H1 (cell line): ENCODE measurements around the gene PTCHD1. TPM values are rescaled to one million over a fixed set of nuclear protein-coding genes. Genes with fewer than 3 reads are reported as not detected.

Experiments
- CTCF ChIA-PET: fragments of 300-600 bp; sonication (Branson Sonifier 250); formaldehyde crosslinking; loops from one replicate; lab custom pipeline; 2021; ENCODE audit not compliant: partially characterized antibody; lab: Charles Lee
- POLR2A ChIA-PET: fragments of 300-600 bp; sonication (Branson Sonifier 250); formaldehyde crosslinking; loops from one replicate; lab custom pipeline; 2021; ENCODE audit warnings: inconsistent platforms; ENCODE audit not compliant: partially characterized antibody; lab: Charles Lee
- DNase-seq, 2 experiments: peaks; one replicate each; pipeline versions ENCODE4 v3.0.0 to v3.0.0-alpha.2; 2010 to 2022; ENCODE audit warnings: low spot score in 2 of 2, low read depth in 1 of 2, mixed read lengths in 1 of 2
- FAIRE-seq: peaks from 2 replicates; lab custom pipeline; 2011; peaks lifted over from hg19 to GRCh38; lab: Jason Lieb, UNC
- H2AFZ ChIP-seq: 2 replicates; pipeline ENCODE4 v1.8.1; 2012; ENCODE audit warnings: low read length, inconsistent platforms
- H2AK5ac ChIP-seq: 2 replicates; pipeline ENCODE4 v1.6.1; 2013; ENCODE audit warnings: low read depth, low read length
- H2BK120ac ChIP-seq: replicated peaks from 2 replicates; pipeline ENCODE3; 2013; ENCODE audit warnings: low read depth, low read length, inconsistent platforms
- H2BK12ac ChIP-seq: 2 replicates; pipeline ENCODE4 v1.6.1; 2013; ENCODE audit warnings: low read depth, low read length
- H2BK15ac ChIP-seq: 2 replicates; pipeline ENCODE4 v1.6.1; 2013; ENCODE audit warnings: low read length
- H2BK20ac ChIP-seq: 2 replicates; pipeline ENCODE4 v1.6.1; 2013; ENCODE audit warnings: low read length
- H2BK5ac ChIP-seq: 2 replicates; pipeline ENCODE4 v1.6.1; 2013; ENCODE audit warnings: low read depth, low read length
- H3K14ac ChIP-seq: 2 replicates; pipeline ENCODE4 v1.6.1; 2013; ENCODE audit warnings: inconsistent platforms; ENCODE audit not compliant: insufficient read length
- H3K18ac ChIP-seq: 2 replicates; pipeline ENCODE4 v1.6.1; 2013; ENCODE audit warnings: low read length; ENCODE audit errors: extremely low read depth
- H3K23ac ChIP-seq: 2 replicates; pipeline ENCODE4 v1.6.1; 2013; ENCODE audit warnings: inconsistent platforms; ENCODE audit not compliant: insufficient read length
- H3K23me2 ChIP-seq: 2 replicates; pipeline ENCODE4 v1.6.1; 2013; ENCODE audit warnings: low read depth, low read length
- H3K27ac ChIP-seq: 2 replicates; pipeline ENCODE4 v1.6.1; 2011; ENCODE audit warnings: low read depth, low read length, inconsistent platforms
- H3K27me3 ChIP-seq, 4 experiments: replicated peaks in 1 of 4; 1 replicate in 1 of 4; 2 replicates in 3 of 4; pipeline versions ENCODE4 v1.6.1 to v1.8.1; 2011 to 2013; ENCODE audit warnings: low read length in 3 of 4, mild to moderate bottlenecking in 3 of 4, inconsistent platforms in 2 of 4, mixed read lengths in 2 of 4, moderate library complexity in 1 of 4; ENCODE audit not compliant: control insufficient read depth in 3 of 4, insufficient read depth in 3 of 4; ENCODE audit errors: extremely low read depth in 1 of 4
- H3K36me3 ChIP-seq, 4 experiments: 2 replicates each; pipeline versions ENCODE4 v1.6.1 to v1.8.1; 2011 to 2013; ENCODE audit warnings: mild to moderate bottlenecking in 4 of 4, low read length in 3 of 4, moderate library complexity in 2 of 4, control low read depth in 1 of 4, inconsistent platforms in 1 of 4; ENCODE audit not compliant: insufficient read depth in 4 of 4, control insufficient read depth in 2 of 4
- H3K4ac ChIP-seq: replicated peaks from 2 replicates; pipeline ENCODE3; 2013; ENCODE audit warnings: low read length, low read depth, mixed read lengths, inconsistent platforms; ENCODE audit not compliant: insufficient read length
- H3K4me1 ChIP-seq, 4 experiments: replicated peaks in 1 of 4; 1 replicate in 1 of 4; 2 replicates in 3 of 4; pipeline versions ENCODE4 v1.6.1 to v1.8.1; 2011 to 2013; ENCODE audit warnings: low read length in 3 of 4, inconsistent platforms in 2 of 4, mixed read lengths in 1 of 4; ENCODE audit not compliant: insufficient read depth in 4 of 4, control insufficient read depth in 3 of 4
- H3K4me2 ChIP-seq, 2 experiments: 2 replicates each; pipeline versions ENCODE4 v1.6.1 to v1.8.1; 2011 to 2013; ENCODE audit warnings: low read depth in 2 of 2, low read length in 2 of 2, control low read depth in 1 of 2, inconsistent platforms in 1 of 2, mild to moderate bottlenecking in 1 of 2; ENCODE audit not compliant: insufficient read depth in 1 of 2
- H3K4me3 ChIP-seq, 4 experiments: fragments of 200-600, 300-600 bp in 1 of 4; sonication (generic), shearing (Covaris generic), sonication (Bioruptor Twin) in 1 of 4; 2 replicates each; pipeline versions ENCODE4 v1.5.1 to v1.8.1; 2011 to 2016; ENCODE audit warnings: low read length in 4 of 4, low read depth in 3 of 4, control low read depth in 2 of 4, inconsistent platforms in 2 of 4, mild to moderate bottlenecking in 2 of 4, mixed read lengths in 1 of 4, moderate library complexity in 1 of 4; ENCODE audit not compliant: insufficient read depth in 2 of 4; ENCODE audit errors: extremely low read depth in 1 of 4
- H3K56ac ChIP-seq: replicated peaks from 2 replicates; pipeline ENCODE3; 2013; ENCODE audit warnings: low read depth, mild to moderate bottlenecking, mixed read lengths, low read length, inconsistent platforms; ENCODE audit not compliant: insufficient read length
- H3K79me1 ChIP-seq: 2 replicates; pipeline ENCODE4 v1.6.1; 2013; ENCODE audit warnings: low read depth, low read length, control low read depth
- H3K79me2 ChIP-seq, 2 experiments: 2 replicates each; pipeline versions ENCODE4 v1.6.1 to v1.8.1; 2012 to 2013; ENCODE audit warnings: low read length in 2 of 2, mild to moderate bottlenecking in 2 of 2, inconsistent platforms in 1 of 2; ENCODE audit not compliant: insufficient read depth in 2 of 2, control insufficient read depth in 1 of 2
- H3K9ac ChIP-seq, 4 experiments: replicated peaks in 1 of 4; 1 replicate in 1 of 4; 2 replicates in 3 of 4; pipeline versions ENCODE4 v1.6.1 to v1.8.1; 2011 to 2013; ENCODE audit warnings: low read depth in 3 of 4, low read length in 3 of 4, control low read depth in 2 of 4, mild to moderate bottlenecking in 2 of 4, moderate library complexity in 2 of 4, inconsistent platforms in 1 of 4; ENCODE audit errors: extremely low read depth in 1 of 4
- H3K9me3 ChIP-seq, 2 experiments: 2 replicates each; pipeline versions ENCODE4 v1.6.1 to v1.8.1; 2012 to 2013; ENCODE audit warnings: mild to moderate bottlenecking in 2 of 2, moderate library complexity in 2 of 2, control low read depth in 1 of 2, inconsistent platforms in 1 of 2, low read depth in 1 of 2, low read length in 1 of 2, mixed read lengths in 1 of 2; ENCODE audit not compliant: insufficient read depth in 2 of 2
- H4K20me1 ChIP-seq, 2 experiments: replicated peaks in 1 of 2; 2 replicates each; pipeline versions ENCODE3 to v1.8.1; 2011 to 2013; ENCODE audit warnings: inconsistent platforms in 2 of 2, low read length in 2 of 2, mild to moderate bottlenecking in 1 of 2; ENCODE audit not compliant: insufficient read depth in 2 of 2, control insufficient read depth in 1 of 2
- H4K5ac ChIP-seq: 2 replicates; pipeline ENCODE4 v1.6.1; 2013; ENCODE audit warnings: low read length, low read depth, mixed read lengths, inconsistent platforms; ENCODE audit not compliant: insufficient read length
- H4K8ac ChIP-seq: 2 replicates; pipeline ENCODE4 v1.8.0; 2013; ENCODE audit warnings: mild to moderate bottlenecking, moderate library complexity, low read length, inconsistent platforms; ENCODE audit not compliant: insufficient read depth; ENCODE audit errors: extremely low read depth
- H4K91ac ChIP-seq: replicated peaks from 2 replicates; pipeline ENCODE3; 2013; ENCODE audit warnings: low read length, mixed read lengths, inconsistent platforms; ENCODE audit not compliant: insufficient read length
- BCL11A ChIP-seq, 2 experiments: IDR thresholded peaks; one replicate each; pipeline ENCODE4 v1.6.1; 2011; ENCODE audit warnings: low read depth in 2 of 2, low read length in 2 of 2, mild to moderate bottlenecking in 2 of 2
- CHD1 ChIP-seq: IDR thresholded peaks from 2 replicates; pipeline ENCODE4 v1.6.1; 2012; ENCODE audit warnings: low read depth, low read length, improper control_type of control experiment
- SP4 ChIP-seq: IDR thresholded peaks from 2 replicates; pipeline ENCODE4 v1.6.1; 2012; ENCODE audit warnings: low read length, inconsistent platforms
- WGBS, 2 experiments: shearing (Covaris generic) in 1 of 2; methylation state at CpG; one replicate each; pipeline versions ENCODE4 v1.1.6 to v1.1.7; 2013 to 2015; ENCODE audit warnings: low lambda C conversion rate in 2 of 2, mixed read lengths in 2 of 2, inconsistent platforms in 1 of 2, low coverage in 1 of 2, missing lambda C conversion rate in 1 of 2; ENCODE audit not compliant: insufficient replicate concordance in 2 of 2, insufficient coverage in 1 of 2, insufficient read length in 1 of 2; ENCODE audit errors: extremely low coverage in 1 of 2, missing lambda C conversion rate in 1 of 2; 5-methylcytosine and 5-hydroxymethylcytosine counted together
- polyA plus RNA-seq, 7 experiments: library from polyadenylated mRNA; depleted of rRNA in 3 of 7; stranded (reverse) in 5 of 7; unstranded in 2 of 7; fragments of >200 nt in 5 of 7; fragments of 200-250 nt in 2 of 7; gene quantifications; 1 replicate in 5 of 7; 2 replicates in 1 of 7; 4 replicates in 1 of 7; pipeline versions ENCODE4 v1.2.1 to v1.2.3, GENCODE V29; 2011 to 2013; ENCODE audit warnings: missing spikeins in 2 of 7, mixed read lengths in 2 of 7
- total RNA-seq: library from RNA; stranded (reverse); fragmentation: NEBNext Ultra II Directional; extraction: Animal tissue kit (Norgen Biotek cat#: 25700); gene quantifications from 2 replicates; pipeline ENCODE4 v1.2.1, GENCODE V29; 2021

The PTCHD1 gene
- total and polyA plus RNA-seq, 2 of the 8 experiments (the other 6 are each of a cell fraction or from before 2014, with no cell fraction given), result 0.53 to 2.4 TPM

DNA sequence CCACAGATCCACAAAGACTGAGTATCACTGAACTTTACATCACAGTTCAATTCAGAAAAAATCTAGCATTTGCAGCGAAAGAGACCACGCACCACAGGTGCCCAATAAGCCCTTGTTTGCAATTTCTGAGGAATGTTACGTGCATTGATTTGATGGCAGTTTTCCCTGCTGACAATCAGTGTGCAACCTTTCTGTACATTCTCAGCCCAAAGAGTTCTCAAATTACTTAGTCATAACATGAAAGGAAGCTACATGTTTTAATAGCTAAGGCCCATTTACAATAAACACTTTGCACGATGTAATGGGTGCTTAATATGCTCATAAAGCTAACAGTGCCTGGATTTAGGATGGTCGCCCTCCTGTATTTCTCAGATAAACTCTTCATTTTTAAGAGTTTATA, 47.9 kb downstream of the PTCHD1 start:
- no peak overlapping the region for H2AFZ ChIP-seq
- no peak overlapping the region for H3K9ac ChIP-seq
- TF ChIP-seq SP4 (no peak), BCL11A (IDR thresholded peaks at IDR 0.05; ENCODE audit: low read depth in 2 of 2, low read length in 2 of 2) (no peak), CHD1 (no peak)
- H2BK15ac ChIP-seq, result no peak overlapping the region
- H3K56ac ChIP-seq, result no peak overlapping the region
- no peak overlapping the region for H3K14ac ChIP-seq
- CTCF ChIA-PET, result interaction anchor here (1.8 kb wide), 1 partner anchor 21 kb away, joined by 4 read pairs; no protein-coding TSS in a partner anchor
- no peak overlapping the region for H4K8ac ChIP-seq
- no peaks in the 10 kb centered on the region for H4K20me1 ChIP-seq
- no peak overlapping the region for H2BK5ac ChIP-seq
- no peak overlapping the region for H2BK12ac ChIP-seq
- POLR2A ChIA-PET, result no interaction called here
- H3K23me2 ChIP-seq, result no peaks in the 10 kb centered on the region
- no peak overlapping the region for H3K4me3 ChIP-seq
- DNase-seq (no peak), FAIRE-seq (no peak)
- H3K23ac ChIP-seq, result no peak overlapping the region
- no peak overlapping the region for H3K27ac ChIP-seq
- H3K4me2 ChIP-seq, result no peak overlapping the region
- no peaks in the 10 kb centered on the region for H3K27me3 ChIP-seq
- H3K79me2 ChIP-seq, result no peaks in the 10 kb centered on the region
- 92% methylated on average over 5 of the region's 5 CpGs; no CpG with 5 or more reads in 1 of the 2 experiments for WGBS, 2 experiments
- H3K36me3 ChIP-seq, result peaks cover 0 to 3% (median 0%) of the 10 kb centered on the region in 4 experiments; a peak in 1 of 8 replicates
- no peak overlapping the region for H3K4ac ChIP-seq
- H4K91ac ChIP-seq, result no peak overlapping the region
- H3K79me1 ChIP-seq, result no peaks in the 10 kb centered on the region
- no peak overlapping the region for H2BK20ac ChIP-seq
- no peaks in the 10 kb centered on the region for H3K9me3 ChIP-seq
- peaks cover 0 to 6% (median 3%) of the 10 kb centered on the region in 4 experiments; a peak in 4 of 7 replicates for H3K4me1 ChIP-seq
- no peak overlapping the region for H2AK5ac ChIP-seq
- H2BK120ac ChIP-seq, result no peak overlapping the region
- no peak overlapping the region for H3K18ac ChIP-seq
- H4K5ac ChIP-seq, result no peak overlapping the region
